Limb (tissue), 2 donors: ENCODE data around the gene VASN.
A peak's percentile ranks its signal among the peaks of the same experiment; 100 is the strongest.

Experiments used
- DNase-seq, 2 donors: peaks; one replicate each; pipeline ENCODE4 v3.0.0-alpha.2; 2016; ENCODE audit errors: extremely low spot score in 2 of 2

VASN gene

GRCh38 chr16:4419402-4419959 lies 47.8 kb downstream of the VASN start:
- DNase-seq: no peak

GRCh38 chr16:4420505-4421105 lies 49.0 kb downstream of the VASN start:
- no peak for DNase-seq

- peak; percentile 95 to 97 for DNase-seq
These were observed 53.9 kb downstream of the VASN start, which contains the start of gene DNAJA3 for GRCh38 chr16:4425378-4426020. DNAJA3 (plus strand) TSS chr16:4425868; CDS start chr16:4425882, 14 bp downstream.

- no peak for DNase-seq
These were observed 54.5 kb downstream of the VASN start for GRCh38 chr16:4426021-4426684.

GRCh38 chr16:4426722-4427372 lies 55.2 kb downstream of the VASN start:
- no peak for DNase-seq

- DNase-seq: no peak
These were observed 56.9 kb downstream of the VASN start for GRCh38 chr16:4428500-4428899.

- no peak for DNase-seq
These were observed 59.4 kb downstream of the VASN start for GRCh38 chr16:4431023-4431422.
